GM19438 (cell line): ENCODE data around the gene IL19.
A peak's percentile ranks its signal among the peaks of the same experiment; 100 is the strongest.

Experiments
- ATAC-seq: cut with Tn5 transposase; IDR thresholded peaks from one replicate; pipeline ENCODE4 v1.9.1; 2021; ENCODE audit warnings: low read depth; ENCODE audit not compliant: unreplicated experiment

The IL19 gene

DNA sequence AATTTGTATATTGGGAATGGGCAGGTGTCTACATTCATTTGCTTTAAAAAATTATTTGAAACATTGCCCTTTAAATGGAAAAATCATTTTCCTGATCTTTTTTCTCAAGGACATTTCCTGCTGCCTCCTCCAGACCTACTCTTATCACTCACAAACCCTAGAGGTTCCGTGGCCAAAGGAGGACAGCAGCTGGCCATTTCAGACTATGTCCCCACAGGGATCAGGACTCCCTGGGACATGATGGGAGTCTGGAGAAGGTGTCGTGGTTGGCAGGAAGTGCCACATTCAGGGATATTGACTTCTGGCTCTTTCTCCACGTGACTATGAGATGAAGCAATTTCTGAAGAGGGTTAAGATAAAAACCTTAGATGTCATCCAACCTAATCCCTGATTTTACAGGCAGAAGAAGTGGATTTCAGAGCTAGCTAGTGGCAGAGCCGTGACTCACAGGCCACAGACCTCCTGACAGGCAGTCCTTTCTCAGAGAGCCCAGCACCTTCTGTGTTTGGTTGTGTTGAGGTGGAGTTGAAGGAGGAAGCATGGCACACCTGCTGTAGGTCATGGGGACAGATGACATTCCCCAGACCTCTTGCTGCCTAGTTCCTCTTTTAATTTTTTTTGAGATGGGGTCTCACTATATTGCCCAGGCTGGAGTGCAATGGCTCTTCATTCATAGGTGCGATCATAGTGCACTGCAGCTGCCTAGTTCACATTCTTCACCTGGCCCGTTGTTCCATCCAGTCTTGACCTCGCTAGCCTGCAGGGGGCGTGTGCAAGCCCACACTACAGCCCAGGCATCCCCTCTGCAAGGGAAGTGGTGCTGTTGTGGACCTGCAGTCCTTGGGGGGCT lies 27.2 kb downstream of the IL19 start:
- no peak for ATAC-seq

DNA sequence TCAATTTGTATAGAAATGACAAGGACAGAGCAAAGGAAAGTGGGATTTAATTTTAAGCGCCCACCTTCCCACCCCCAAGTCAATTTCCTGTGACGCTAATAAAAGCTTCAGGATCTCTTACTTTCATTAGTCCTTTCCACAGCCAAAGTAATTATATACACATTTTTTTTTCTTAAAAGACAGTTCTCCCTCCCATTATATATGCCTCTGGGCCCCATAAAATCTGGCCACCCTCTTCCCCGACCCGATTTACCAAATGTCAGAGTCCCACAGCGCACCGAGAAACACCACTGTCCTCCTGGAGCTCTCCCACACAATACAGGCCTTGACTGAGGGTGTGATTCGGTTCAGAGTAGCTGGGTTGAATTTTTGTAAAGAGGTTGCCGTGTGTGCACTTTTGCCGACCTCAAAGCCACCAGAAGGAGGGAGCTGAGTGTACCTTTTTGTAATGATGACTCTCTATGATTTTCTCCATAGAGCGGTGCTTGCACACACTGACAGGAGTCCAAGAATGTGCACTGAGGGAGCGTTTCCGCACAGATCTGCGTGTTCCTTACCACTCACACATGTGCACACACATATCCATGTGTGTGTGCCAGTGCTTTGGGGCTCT lies 27.9 kb downstream of the IL19 start:
- ATAC-seq: no peak

DNA sequence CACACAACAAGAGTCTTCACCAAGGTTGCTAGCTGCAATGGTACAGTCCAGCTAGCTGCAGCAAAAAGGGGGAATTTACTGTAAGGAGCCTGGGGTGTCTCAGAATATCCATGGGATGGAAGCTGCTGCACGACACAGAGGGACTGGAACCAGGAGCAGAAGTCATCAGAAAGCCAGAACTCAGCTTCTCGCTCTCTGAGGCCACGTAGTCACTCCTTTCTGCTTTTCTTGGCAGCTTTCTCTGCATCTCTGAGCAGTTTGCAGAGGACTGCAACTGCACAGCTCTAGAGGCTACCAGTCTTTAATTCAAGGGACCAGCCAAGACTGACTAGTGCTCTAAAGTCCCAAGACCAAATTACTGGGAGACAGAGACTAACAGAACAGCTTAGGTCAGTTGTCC lies 28.7 kb downstream of the IL19 start:
- ATAC-seq: no peak

DNA sequence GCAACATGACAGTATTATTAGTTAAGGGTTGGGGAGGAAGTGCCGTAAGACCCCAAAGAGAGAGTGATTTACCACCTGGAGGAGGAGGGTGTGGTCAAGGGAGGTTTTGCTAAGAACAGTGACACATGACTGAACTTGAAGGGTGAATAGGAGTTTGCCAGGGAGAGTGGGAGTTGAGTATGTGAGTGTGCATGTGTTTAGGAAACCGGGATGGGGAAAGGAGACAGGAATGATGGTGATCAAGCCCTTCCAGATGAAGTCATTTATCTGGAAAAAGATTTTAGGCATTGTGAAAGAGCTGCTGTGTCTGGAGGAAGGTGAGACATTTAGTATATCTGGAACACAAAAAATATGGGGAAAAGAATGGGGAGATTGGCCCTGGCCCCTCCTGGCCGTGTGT lies 29.8 kb downstream of the IL19 start:
- ATAC-seq: no peak

DNA sequence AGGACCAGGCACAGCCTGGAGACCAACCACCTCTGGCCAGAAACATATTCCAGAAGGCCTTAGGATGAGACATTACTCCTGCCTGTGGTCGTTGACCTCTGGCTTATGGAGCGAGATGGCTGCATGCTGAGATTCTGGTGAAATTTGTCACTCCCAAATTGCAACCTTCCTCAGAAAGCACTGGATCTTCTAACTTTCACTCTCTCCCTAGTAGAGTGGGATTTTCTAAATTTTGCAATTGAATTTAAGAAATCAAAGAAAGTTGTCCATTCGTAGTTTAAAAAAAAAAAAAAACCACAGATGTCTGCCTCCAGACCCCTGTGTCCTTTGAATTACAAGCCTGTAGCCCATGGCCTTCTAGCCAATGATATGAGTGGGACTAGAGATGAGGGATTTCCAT lies 30.3 kb downstream of the IL19 start:
- ATAC-seq: no peak

DNA sequence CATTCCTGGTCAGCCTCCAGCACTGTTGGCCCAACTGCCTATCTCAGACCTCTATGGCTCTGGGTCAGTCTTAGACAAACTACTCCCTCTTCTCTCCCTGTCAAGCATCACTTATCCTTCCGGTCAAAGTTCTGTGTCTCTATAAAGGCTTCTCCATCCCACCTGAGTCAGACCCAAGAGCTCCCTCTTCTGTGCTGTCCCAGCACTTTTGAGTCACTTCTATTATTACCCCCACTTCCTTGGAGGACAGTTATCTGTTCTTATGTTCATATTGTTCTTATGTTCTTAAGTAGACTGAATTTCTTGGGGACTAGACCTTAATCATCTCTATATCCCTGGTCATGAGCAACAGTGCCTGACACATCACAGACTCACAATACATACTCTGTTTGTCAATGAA lies 30.9 kb downstream of the IL19 start:
- no peak for ATAC-seq

DNA sequence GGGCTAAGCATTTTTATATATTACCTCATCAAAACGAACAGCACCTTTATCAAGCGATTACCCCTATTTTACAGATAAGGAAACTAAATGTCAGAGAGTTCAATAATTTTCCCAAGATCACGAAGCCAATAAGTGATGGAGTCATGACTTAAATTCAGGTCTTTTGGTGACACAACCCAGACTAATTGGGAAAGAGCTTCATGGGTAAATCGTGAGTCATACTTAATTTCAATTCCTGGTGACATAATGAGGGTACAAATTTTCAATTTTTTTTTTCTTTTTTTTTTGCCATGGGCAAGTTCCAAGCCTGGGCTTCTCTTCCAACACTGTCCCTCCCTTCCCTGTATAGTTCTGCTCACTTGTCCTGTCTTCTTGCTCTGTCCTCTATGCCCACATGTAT lies 31.8 kb downstream of the IL19 start:
- no peak for ATAC-seq

DNA sequence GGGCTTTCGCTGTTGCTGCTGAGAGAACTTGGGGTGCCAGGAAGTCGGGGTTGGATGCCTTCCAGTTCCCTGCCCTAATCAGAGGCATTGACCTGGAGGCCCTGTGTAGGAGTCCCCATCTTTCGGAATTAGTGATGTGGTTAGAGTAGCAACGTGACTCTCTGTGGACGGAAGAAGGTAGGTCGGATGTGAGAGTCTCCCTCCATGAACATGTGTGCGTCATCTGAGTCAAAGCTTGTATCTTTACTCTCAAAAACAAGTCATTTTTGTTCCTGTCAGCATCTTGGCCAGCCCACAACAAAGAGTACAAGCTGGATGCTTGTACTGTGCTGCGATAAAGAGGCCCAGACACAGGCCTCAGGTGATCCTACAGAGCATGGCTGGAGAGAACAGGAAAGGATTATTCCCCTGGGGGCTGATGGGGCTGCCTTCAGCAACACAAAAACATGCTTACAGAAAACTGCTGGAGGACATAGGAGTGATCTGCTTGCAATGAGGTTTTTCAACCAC lies 32.7 kb downstream of the IL19 start:
- ATAC-seq: peak; percentile 97

DNA sequence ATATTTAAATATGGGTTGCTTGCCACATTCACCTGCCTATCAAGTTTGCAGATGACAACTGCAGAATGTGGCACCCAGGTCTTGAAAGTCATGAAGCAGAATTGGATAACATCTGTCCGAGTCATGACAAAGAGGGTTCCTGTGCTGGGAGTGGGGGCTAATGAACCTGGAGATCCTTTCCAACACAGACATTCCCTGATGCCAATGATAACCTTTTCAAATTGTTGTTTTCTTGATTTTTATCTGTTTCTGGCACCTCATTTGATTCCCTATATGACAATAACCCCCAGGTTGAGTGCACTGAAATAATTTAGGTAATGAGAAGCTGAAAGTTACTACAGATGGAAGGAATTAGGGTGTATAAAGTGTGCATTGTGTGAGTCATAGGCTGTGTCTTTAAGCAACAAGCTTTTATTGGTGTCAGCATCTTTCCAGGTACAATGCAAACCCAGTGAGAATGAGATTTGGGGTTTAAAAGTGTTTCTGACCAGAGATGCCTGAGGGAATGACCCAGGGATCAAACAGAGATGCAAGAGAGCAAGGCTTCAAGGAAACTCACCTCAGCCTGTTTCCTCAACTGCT lies 33.7 kb downstream of the IL19 start:
- no peak for ATAC-seq

DNA sequence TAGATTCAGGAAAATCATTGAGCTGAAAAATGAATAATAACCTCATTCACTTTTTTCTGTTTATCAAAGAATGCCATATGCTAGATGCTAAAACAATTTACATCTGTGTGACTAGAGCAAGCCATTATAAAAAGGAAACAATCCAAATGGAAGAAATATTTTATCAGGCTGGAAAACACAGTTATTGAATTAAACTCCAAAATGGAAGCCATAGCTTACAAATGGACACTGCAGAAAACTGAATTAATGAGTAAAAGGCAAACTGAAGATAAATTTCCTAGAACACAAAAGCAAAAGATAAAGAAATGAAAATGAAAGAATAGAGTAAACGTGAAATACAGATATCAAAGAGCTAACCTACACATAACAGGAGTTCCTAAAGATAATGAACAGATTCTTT lies 34.8 kb downstream of the IL19 start:
- ATAC-seq: no peak

DNA sequence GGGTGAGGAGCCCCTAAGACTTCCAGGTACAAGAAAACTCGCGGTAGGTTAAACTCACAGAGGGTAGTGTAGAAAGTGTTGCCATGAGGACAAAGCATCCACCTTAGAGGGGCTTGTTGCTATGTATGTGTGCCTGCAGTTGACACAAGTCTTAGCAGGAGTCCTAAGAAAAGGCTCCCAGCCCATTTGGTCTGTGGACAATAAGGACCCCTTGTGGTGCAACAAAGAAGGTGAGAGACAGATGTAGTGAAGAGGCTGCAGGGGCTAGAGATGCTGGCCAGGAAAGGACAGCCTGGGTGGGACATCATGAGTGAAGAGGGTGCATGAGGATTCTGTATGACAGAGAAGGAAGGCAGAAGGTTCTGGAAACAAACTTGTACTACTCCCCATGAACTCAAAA lies 38.0 kb downstream of the IL19 start:
- ATAC-seq: no peak

DNA sequence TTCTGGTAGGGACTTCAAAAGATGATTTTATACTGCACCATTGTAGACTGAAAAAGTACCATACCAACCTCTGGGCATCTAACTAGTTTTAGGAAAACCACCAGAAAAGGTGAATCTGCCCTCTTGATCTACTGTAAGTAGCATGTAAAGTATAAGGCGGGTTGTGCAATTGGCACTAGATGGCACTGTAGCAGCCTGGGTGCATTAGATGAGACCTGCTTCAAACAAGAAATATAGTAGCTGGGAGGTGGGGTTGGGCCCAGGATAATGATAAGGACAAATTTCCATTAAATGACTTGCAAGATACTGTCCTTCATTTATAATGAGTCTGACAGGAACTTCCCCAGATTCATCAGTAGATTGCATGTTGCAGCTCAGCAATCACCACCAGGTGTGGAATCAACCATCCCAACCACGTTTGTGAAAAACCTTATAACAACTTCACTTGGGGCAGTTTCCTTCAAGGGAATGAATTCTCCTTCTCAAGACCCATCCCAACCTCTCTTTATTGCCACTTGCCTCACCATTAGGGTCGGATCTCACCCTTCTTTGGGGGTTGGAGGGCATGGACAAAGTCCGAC lies 39.0 kb downstream of the IL19 start:
- ATAC-seq: no peak

DNA sequence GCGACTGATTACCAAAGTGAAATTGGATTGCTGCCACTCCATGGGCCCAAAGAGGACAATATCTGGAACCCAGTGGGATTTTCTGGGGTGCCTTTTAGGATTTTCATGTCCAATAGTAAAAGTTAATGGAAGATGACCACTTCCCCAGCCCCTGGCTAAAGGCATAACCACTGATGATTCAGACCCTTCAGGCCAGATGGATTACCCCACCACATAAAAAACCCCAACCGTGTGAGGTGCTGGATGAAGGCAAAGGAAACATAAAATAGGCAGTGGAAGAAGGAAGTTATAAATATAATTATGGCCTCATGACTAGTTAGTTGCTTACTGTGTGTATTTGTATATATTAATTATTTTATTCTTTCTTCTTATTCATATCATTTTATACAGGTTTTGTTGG lies 41.9 kb downstream of the IL19 start:
- ATAC-seq: no peak

DNA sequence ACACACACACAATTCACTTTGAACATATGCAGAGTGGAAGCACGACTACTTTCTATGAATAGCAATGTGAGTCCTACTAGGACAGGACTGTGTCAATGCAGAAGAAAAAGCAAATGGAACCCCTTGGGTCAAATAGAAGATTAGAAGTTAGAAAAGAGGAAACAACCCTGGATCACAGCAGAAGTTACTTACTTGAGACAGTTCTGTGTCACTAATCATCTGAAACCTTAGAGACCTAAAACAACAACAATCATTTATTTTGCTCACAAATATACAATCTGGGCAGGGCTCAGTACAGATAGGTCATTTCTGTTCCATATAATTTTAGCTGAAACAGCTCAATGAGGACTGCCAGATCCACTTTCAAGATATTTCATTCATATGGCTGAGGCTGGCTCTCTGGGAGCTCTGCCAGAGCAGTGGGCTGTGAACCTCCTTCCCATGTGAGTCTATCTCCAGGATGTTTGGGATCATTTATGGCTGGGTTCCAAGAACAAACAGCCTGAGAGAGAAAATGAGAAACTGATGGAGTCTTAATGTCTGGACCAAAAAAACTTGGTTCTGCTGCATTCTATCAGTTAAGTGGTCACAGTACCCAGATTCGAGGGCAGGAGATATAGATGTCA lies 44.3 kb downstream of the IL19 start:
- ATAC-seq: no peak

DNA sequence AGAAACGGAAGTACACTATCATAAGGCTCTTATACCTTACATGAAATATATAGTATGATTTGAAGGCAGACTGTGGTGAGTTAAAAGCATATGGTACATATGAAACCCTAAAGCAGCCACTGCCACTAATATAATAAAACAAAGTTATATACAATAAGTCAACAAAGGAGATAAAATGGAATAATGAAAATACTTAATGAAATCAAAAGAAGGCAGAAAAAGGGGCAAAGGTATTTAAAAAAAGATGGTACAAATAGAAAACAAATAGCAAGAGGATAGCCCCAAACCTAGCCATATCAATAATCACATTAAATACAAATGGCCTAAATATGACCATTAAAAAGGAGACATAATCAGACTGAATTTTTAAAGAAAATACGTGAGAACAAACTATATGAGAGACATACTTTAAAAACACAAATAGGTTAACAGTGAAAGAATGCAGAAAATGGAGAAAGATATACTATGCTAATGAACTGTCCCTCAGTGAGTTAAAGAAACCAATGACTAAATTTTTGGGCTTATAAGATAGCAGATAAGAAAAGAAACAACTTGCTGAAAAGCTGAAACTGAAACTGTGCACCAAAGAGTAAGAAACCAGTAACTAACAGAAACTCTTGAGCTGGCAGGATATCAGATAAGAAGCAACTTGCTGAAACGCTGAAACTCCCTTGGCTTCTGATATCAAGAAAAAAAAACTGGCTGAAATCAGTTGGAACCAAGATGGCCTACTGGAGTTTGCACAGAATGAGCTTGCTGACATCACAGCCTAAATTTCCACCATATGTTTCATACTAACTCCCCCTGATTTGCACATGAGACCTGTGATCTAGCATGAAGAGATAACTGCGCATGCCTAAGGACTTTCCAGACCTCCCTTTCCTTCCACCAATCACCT lies 46.1 kb downstream of the IL19 start:
- peak; percentile 67 for ATAC-seq

DNA sequence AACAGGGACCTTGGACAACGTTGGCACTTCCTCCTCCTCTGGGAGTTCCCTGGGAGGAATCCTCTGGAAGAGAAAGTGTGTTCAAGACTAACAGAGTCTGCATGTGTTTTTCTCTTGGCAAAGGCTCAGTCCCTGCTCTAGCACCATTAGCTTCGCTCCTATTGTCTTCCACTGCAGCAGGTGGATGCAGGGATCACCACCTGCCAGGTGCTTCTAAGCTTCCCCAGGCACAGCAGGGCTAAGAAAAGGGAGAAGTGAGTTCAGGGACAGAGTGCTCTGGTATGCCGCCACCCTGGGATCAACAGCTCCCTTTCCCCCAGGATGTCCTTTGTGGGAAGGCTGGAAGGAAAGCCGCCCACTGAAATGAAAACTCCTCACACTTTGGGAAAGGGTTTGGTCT lies 50.9 kb downstream of the IL19 start:
- no peak for ATAC-seq

DNA sequence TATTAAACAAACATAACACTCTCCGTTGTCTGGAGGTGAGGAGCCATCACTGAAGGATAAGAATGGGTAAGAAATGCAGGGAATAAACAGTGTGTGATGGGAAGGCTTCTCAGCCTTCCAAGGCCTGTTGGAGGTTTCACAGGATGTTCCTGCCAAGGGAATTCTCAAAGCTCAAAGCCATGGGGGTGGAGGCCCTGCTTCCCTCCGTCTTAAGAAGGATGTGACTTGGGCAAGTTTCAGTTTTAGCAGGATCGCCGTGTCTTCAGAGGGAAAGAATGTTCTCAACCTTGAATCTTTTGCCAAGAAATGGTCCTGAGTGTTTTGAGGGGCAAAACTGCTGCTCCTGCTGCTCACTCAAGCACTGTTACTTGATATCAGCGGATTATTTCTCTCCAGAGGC lies 53.2 kb downstream of the IL19 start:
- no peak for ATAC-seq

DNA sequence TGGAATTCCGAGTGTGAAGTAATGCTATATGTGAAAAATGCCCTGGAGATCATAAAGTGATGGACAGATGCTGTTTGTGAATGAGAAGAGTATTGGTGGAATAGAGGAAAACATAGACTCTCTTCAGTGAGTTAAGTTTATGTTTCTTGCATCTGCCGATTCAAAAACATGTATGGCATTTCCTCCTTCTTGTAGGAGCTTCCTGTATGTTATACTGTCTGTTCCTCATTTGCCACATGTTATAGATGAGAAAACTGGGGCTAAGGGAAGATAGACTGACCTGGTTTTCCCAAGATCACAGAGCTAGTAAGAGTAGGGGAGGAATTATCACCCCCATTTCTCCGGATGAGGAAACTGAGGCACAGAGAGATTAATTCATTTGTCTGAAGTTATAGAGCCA lies 53.8 kb downstream of the IL19 start:
- no peak for ATAC-seq

DNA sequence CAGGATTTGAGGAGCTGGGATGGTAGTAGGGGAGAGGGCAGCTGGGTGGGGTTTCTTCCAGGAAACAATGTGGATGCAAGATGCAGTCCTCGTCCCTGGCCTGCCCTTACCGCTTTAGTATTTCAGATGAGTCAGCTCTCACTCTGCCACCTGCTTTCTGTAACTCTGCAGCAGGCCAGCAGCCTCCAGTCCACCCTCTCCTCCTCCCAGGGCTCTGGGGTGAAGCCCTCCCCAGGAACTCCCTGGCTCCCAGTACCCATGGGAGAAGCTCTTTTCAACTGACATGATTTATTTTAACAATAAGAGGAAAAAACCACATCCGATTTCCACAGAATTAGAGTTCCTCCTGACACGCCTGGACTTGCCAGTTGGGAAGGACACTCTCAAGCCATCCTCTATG lies 55.8 kb downstream of the IL19 start:
- no peak for ATAC-seq

DNA sequence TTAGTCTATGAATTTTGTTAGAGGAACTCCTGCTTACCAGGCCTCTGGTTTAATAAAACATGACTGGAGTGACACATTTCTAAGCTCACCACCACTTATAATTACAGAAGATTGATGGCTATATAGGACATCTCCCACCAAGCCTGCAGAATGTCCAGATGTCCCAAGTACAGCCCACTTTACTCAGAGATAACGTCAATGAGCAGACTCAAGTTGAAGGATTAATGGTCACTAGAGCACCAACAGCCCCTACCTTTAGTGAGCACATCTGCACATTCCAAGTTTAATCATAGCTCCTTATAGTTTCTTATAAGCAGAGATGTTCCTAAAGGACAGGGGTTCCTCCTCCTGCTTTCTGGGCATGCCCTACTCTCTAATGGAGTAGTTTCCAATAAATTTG lies 57.5 kb downstream of the IL19 start:
- no peak for ATAC-seq
